DOHH2 (cell line): ENCODE results near the gene RNPS1.

Experiments used
- EZH2phosphoT487 ChIP-seq: fragments of 200-600 bp; sonication (generic); IDR thresholded peaks from 2 replicates; pipeline ENCODE4 v1.6.1; 2017; ENCODE audit warnings: borderline replicate concordance, mild to moderate bottlenecking, antibody characterized with exemption, low read length, moderate library complexity, mixed read lengths
- TF ChIP-seq, protein P1 (sequence below): fragments of 200-600 bp; sonication (generic); IDR thresholded peaks from one replicate; pipeline ENCODE4 v1.5.1; 2014; ENCODE audit warnings: antibody characterized with exemption, mild to moderate bottlenecking, low read depth, low read length; ENCODE audit not compliant: poor library complexity, severe bottlenecking

DNA sequence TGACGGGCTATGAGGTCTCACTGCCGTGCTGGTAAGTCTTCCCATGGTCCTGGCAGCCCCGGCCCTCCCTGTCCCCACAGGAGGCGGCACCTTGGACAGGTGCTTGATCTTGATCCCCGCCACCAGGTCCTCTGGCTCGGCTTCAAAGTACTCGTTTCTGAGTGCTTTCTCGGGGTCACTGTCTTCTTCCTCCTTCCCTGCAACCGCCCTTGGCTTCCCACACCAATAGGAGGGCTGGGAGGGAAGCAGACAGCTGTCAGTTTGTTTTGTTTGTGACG is 31.9 kb upstream of the RNPS1 start:
- no peak for TF ChIP-seq EZH2phosphoT487
- TF ChIP-seq, protein P1, sequence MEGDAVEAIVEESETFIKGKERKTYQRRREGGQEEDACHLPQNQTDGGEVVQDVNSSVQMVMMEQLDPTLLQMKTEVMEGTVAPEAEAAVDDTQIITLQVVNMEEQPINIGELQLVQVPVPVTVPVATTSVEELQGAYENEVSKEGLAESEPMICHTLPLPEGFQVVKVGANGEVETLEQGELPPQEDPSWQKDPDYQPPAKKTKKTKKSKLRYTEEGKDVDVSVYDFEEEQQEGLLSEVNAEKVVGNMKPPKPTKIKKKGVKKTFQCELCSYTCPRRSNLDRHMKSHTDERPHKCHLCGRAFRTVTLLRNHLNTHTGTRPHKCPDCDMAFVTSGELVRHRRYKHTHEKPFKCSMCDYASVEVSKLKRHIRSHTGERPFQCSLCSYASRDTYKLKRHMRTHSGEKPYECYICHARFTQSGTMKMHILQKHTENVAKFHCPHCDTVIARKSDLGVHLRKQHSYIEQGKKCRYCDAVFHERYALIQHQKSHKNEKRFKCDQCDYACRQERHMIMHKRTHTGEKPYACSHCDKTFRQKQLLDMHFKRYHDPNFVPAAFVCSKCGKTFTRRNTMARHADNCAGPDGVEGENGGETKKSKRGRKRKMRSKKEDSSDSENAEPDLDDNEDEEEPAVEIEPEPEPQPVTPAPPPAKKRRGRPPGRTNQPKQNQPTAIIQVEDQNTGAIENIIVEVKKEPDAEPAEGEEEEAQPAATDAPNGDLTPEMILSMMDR: no peak
